Measurements from ENCODE around the gene ZMIZ2.
"Not testable (repeated sequence)": the region's sequence is repeated elsewhere in the genome, so short reads cannot be mapped to it uniquely, and the experiment has no call there.

Gene ZMIZ2

DNA sequence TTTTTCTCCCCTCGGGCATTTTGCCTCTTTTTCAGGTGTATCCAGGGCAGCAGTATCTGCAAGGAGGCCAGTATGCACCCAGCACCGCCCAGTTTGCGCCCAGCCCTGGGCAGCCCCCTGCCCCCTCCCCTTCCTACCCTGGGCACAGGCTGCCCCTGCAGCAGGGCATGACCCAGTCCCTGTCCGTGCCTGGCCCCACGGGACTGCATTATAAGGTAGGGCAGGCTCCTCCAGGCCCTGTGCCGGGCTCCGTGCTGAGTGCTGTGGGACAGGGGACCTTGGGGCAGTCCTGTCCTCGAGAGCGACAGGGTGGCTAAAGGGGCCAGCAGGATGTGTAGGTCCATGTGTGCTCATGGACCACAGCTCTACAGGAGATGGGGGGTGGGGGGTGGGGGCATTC, 10.6 kb downstream of the ZMIZ2 start:
- no peak for DNase-seq

DNA sequence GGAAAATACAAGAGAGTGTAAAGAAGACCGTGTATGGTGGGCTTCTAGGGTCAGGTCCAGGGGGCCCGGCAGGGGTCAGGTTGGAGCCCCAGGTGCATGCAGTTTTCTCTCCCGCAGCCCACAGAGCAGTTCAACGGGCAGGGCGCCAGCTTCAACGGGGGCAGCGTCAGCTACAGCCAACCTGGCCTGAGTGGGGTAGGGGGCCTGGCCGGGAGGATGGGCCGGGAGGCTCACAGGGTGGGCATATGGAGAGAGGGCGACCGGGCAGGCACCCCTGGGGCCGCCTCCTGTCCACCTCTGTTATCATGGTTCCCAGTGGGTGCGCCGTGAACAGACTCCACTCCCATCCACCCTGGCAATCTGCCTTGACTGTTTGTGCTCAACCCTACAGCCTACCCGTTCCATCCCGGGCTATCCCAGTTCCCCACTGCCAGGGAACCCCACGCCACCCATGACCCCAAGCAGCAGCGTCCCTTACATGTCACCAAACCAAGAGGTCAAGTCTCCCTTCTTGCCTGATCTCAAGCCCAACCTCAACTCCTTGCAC, 11.5 kb downstream of the ZMIZ2 start:
- DNase-seq = no peak

DNA sequence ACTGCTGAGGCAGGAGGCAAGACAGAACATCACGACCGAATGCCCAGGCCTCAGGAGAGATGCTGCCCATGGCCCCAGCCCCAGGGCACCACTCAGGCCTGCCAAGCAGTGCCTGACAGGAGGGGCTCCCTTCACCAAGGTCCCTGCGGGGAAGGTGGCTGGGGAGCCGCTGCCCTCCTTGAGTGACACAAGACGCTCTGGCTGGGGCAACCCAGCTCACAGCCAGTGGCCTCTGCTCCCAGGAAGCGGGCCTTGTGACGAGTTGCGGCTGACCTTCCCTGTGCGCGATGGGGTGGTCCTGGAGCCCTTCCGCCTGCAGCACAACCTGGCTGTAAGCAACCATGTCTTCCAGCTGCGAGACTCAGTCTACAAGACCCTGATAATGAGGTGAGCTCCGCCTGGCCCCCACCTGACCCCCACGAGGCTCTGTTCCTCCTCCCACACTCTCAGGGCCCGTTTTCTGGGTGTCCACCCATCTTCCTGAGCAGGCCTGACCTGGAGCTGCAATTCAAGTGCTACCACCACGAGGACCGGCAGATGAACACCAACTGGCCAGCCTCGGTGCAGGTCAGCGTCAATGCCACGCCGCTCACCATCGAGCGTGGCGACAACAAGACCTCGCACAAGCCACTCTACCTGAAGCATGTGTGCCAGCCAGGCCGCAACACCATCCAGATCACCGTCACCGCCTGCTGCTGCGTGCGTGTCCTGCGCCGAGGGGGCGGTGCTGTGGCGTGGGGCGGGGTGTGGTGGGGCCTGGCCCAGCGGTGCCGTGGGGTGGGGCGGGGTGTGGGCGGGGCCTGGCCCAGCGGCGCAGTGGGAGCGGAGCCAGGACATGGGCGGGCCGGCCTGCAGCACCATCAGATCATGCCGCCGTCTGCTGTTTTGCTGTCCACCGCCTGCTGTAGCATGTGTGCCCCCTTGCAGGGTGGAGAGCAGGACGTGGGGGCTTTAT, 12.8 kb downstream of the ZMIZ2 start:
- DNase-seq = peak; percentile 50

DNA sequence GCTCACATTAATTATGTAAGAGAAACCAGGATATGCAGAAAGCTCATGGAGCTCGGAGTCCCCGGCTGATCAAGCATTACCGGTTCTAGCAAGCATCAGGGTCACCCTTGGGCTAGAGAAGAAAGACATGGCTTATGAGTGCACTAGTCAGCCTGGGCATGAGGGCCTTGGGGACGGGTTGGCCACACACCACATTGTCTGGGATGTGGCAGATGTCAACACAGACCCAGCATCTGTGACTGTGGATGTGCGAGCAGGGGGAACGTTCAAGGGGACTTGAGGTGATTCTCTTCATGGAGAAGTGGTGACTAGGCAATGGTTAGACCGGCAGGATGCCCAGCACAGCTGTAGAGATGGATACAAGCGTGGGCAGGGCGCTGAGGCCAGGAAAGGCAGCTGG, 13.7 kb downstream of the ZMIZ2 start:
- no peak for DNase-seq

DNA sequence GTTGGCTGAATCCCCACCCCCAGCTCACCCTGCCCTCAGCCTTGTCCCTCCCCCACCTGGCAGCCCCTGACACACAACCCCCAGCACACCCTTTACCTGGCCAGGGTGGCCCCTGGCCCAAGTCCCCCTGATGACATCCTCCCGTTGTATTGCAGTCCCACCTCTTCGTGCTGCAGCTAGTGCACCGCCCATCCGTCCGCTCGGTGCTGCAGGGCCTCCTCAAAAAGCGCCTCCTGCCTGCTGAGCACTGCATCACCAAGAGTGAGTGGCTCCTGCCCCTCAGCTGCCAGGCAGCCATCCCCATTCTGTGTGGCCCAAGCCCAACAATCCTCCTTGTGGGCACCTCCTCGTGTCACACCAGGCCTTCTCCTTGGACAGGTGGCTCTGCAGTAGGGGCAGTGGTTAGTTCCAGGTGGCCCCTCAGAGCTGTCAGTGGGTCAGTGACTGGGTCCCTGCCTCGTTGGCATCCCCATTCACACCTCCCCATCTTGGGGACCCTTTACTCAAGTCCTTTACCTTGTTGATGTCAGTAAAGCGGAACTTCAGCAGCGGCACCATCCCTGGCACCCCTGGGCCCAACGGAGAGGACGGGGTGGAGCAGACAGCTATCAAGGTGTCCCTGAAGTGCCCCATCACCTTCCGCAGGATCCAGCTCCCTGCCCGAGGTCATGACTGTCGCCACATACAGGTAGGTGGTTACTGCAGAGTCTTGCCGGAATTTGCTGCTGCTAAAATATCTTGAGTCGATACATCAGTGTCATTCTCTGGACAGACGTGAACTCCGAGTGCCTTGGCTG, 14.3 kb downstream of the ZMIZ2 start:
- DNase-seq = no peak

DNA sequence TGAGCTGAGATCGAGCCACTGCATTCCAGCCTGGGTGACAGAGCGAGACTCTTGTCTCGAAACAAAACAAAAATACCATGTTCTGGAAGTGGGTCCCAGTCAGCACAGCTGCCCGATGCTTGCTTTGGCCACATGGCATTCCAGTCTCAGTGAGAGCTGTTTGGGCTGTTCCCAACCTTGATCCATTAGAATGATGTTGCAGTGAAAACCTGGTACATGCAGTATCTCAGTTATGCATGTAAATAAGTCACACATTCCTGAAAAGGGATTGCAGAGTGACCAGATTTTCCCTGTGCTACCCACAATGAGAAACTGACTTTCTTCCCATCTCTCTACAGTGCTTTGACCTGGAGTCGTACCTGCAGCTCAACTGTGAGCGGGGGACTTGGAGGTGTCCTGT, 15.4 kb downstream of the ZMIZ2 start:
- no peak for DNase-seq

DNA sequence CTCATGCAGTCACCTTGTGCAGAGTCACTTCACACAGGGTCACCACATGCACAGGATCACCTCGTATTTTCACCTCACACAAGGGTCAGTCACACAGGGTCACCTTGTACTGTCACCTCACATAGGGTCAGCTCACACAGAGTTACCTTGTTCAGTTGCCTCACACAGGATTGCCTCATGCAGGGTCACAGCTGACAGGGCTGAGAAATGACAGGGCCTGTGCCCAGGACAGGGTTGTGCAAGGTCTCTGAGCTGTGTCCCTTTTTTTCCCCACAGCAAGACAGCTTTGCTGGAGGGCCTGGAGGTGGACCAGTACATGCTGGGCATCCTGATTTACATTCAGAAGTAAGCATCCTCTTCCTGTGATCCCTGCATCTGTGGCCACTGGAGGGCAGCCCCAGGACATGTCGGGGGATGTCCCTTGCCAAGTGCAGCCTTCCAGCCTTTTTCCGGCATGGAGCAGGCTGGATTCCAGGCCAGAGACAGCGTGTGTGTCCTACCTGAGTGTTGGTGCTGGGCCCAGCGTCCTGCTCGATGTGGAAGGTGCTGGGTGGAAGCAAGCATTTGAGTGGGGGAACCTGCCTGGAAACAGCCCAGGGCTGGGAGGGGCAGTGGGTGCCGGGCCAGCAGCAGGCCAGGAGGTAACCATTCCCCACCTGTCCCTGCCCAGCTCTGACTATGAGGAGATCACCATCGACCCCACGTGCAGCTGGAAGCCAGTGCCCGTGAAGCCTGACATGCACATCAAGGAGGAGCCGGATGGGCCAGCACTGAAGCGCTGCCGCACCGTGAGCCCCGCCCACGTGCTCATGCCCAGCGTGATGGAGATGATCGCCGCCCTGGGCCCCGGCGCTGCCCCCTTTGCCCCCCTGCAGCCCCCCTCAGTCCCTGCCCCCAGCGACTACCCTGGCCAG, 16.3 kb downstream of the ZMIZ2 start:
- DNase-seq = no peak

DNA sequence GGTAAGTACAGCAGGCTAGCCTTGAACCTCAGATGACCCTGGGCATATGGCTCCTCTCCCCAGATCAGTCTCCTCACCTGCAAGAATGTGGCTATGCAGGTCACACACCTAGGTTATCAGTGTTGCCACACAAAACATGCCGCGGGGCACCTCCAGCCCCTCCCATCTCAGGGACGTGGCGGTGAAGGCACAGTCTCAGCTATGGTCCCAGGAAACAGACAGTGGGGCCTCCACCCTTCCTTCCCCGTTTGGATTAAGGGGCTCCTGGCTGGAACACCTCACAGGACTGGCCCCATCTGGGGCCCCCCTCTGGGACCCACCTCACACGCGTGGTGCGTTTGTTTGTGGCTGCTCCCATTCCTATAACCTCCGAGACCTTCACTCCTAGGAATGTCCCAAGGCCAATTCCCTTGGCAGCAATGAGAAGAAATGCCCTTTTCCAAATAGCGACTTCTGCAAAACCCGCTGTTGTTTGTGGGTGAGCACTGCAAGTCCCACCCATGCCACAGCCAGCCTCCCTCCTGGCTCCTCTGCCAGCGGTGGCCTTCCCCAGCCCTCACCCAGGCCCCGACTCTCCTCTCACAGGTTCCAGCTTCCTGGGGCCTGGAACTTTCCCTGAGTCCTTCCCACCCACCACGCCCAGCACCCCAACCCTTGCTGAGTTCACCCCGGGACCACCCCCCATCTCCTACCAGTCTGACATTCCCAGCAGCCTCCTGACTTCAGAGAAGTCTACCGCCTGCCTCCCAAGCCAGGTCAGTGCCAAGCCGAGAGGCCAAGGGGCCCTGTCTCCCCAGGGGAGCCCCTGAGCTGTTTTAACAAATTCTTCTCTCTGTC, 17.1 kb downstream of the ZMIZ2 start:
- no peak for DNase-seq

DNA sequence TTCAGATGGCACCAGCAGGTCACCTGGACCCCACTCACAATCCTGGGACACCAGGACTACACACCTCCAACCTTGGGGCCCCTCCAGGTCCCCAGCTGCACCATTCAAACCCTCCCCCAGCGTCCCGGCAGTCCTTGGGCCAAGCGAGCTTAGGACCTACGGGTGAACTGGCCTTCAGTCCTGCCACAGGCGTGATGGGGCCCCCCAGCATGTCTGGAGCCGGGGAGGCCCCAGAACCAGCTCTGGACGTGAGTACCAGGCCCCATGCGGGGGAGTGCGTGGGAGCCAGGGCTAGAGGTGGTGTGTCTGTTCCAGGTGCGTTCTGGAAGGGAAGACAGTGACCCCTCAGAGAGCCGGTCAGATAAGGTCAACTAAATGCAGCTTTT, 17.8 kb downstream of the ZMIZ2 start:
- no peak for DNase-seq

DNA sequence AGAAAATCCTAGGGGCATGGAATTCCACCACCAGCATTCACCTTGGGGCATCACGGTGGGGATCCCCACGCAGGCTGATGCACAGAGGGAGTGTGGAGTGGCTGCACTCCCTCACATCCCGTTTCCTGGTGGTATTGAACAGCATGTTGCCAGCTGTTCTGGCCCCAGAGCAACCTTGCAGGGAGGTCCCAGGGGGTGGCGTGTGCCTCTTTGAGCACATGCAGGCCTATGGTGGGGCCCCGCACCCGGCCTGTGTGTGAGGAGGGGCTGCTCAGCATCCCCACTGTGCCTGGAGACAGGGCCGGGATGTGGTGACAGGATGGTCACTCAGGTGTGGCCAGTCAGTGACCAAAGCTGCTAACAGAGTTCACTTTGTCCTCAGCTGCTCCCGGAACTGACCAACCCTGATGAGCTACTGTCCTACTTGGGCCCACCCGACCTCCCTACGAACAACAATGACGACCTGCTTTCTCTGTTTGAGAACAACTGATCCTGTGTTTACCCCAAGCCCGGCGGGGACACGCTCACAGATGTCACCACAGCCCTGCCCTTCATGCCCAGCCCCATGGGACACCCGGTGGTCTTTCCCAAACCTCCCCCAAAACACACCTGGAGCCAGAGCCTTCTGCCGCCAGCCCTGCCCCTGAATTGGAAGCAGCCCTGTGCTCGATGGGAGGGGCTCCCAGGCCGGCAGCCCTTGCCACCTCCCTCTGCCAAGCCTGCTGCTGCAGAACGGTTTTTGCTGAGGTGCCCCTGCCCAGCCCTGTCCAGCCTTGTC, 18.7 kb downstream of the ZMIZ2 start:
- DNase-seq = no peak

DNA sequence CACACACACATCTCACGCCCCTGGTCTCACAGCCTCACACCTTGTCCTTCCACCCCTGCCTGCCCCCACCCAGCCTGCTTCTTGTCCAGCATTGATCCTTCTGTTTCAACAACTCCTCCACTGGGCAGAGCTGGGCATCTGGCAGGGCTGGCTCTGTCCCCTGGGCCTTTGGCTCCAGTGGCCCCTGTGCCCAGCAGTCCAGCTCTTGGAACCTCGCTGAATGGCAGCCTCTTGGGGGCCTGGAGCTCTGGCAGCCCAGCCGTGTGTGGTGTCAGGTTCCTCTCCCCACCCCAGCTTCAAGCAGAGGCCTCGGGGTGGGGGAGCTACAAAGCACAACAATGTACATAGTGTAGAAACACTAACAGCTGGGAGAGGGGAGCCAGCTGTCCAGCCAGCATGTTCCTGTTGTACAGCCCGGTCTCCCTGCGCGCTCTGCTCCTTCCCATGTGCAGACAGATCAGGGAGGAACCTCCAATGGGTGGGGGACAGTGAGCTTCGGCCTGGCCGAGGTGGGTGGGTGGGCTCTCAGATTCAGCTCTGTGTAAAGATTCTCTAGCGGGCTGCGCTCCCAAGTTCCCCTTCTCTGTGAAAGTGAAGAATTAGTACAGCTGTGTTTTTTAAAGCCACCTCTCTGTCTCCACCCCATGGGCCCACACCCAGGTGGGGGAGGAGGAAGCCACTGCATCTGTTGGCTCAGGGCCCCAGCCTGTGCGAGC, 19.4 kb downstream of the ZMIZ2 start:
- DNase-seq = peak; percentile 90

DNA sequence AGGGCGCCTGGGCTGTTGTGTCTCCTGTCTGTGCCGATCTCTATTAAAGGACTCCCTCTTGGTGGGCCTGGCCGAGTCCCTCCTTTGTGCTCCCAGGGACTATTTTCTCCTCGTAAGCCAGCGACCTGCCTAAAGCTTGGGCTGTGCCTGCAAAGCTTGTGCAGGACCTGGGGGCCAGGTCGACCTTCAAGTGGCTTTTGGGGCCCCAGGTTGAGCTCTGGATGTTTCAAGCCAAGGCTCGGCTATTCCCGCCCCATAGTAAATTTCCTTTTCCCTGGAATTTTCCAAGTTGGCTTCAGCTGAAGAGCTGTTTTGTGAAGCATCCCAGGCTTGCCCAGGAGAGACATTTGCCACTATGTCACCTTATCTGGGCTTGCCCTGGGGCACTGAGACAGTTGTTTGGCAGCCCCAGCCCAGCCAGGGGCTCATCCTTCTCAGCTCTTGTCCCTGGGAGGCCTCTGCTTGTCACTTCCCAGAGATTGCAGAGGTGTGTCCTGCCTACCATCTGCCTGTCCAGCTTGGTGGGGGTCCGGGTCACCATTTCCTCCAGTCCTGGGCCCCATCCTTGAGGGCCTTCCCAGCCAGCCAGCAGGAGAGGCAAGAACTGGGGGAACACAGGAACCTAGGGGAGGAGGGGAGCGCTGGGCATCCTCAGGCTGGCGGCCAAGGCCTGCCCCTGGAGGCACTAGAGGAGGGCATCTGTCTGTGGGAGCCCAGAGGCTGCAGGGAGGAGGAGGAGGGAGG, 20.2 kb downstream of the ZMIZ2 start:
- DNase-seq = peak; percentile 39

DNA sequence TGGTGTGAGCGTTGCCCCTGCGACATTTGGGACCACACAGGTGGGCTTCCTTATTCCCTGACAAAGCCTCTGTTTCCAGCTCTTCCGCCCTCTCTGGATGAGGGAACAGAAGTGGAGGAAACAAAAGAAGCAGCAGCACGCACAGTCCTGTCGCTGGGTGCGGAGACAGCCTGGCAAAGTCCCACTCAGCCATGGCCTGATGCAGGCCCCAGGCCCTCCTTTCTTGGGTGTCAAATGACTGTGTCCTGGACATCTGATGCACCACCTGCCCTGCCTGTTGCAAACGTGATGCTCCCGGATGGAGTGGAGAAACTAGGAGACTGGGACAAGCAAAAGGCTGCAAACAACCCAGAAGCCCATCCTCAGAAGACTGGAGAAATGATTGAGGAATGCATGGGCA, 20.7 kb downstream of the ZMIZ2 start:
- DNase-seq = peak; percentile 42

DNA sequence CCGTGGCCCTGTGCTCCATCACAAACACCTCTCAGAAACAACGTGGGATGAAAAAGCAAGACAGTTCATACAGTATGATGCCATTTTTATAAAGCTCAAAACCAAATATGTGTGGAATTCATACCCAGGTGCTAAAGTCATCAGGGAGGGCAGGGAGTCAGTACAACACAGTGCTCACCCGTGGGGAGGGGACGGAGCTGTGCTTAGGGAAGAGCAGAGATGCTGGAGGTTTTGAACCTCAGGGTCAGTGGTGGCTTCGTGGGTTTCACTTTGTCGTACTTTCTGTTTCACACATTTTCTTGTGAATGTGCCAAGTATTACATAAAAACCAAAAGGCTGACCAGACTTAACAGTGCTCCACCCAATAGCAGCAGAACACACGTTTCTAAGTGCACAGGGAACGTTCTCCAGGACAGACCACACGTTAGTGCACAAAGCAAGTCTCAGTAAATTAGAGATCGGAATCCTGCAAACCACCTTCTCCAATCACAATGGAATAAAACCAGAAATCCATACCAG, 21.2 kb downstream of the ZMIZ2 start:
- DNase-seq = peak; percentile 42

DNA sequence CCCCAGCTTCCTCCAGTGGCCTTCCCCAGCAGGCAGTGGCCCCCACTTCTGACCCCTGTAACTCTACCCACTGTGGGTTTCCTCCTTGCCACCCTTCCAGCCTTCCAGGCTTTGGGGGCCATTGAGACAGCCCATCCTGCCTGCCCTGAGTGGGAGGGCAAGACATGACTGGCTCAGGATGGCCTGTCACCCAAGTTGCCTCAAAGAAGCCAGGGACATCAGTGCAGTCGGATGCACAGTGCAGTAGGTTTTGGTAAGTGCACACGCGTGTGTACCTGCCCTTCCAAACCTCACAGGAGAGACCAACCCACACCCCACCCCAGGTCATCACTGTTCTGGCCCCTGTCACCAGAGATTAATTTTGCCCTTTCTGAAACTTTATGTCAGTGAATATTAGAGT, 22.7 kb downstream of the ZMIZ2 start:
- DNase-seq = no peak

DNA sequence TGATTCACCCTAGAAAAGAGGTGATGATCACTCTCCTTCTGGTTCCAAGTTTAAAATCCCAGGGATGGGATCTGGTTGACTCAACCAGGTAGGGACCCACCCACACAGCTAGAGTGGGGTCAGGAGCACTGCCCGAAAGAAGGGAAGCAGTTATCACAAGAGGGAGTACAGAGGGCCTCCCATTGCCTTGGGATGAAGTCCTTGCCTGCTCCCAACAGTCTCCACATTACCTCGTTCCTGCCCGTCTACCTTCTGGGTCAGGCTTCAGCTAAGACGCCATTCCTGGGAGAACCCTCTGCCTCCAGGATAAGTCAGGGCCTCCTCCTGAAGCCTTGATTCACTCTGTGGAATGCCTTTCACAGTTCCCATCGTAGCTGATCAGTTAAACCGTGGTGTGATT, 23.8 kb downstream of the ZMIZ2 start:
- no peak for DNase-seq

DNA sequence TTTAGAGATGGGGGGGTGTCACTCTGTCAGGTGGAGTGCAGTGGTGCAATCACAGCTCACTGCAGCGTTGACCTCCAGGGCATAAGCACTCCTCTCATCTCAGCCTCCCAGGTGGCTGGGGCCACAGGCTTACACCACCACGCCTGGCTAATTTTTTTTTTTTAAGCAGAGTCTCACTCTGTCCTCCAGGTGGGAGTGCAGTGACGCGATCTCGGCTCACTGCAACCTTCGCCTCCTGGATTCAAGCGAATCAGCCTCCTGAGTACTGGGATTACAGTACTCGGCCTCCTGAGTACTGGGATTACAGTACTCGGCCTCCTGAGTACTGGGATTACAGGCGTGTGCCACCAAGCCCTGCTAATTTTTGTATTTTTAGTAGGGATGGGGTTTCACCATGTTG, 24.2 kb downstream of the ZMIZ2 start:
- DNase-seq = no peak

DNA sequence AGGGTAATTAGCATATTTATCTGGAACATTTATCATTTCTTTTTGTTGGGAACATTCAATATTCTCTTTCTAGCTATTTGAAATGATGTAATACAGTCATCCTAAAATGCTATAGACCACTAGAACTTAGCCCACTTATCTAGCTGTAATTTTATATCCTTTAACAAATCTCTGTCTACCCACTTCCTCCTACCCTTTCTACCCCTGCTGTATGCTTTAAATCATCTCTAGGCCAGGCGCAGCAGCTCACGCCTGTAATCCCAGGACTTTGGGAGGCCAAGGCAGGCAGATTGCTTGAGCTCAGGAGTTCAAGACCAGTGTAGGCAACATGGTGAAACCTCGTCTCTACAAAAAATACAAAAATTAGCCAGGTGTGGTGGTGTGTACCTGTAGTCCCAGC, 25.8 kb downstream of the ZMIZ2 start:
- not testable (repeated sequence) for DNase-seq
